Measurements from ENCODE around the gene RAPGEF4. TPM values are rescaled to one million over a fixed set of nuclear protein-coding genes. Genes with fewer than 3 reads are reported as not detected.
A peak's percentile ranks its signal among the peaks of the same experiment; 100 is the strongest.

RAPGEF4 gene
- polyA plus RNA-seq, 3 donors, result not detected

DNA sequence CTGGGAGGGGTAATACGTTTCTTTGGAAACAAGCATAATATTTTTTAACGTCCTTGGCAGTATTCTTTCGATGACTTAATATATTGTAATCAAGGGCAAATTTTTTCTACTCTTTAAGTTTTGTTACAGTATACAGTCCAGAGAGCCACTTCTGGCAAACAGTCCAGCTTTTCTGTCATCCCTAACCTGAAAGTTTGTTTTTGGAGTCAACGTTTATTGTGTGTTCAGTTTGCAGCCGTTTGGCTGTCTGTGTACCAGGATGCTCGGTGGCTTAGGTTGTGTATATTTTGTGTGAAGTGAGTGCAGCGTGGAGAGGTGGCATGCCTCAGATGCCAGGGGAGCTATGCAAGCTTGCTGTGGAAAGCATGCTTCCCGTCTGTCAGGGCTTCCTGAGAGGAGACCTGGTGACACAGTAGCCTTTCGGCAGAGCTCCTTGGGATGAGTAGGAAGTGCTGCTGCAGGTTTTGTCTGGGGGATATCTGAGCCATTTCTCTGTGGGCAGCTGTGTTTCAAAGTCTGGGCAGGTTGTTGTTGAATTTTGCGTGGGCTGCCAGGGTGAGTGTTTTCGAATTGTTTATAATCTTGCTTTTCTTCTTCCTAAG, 354.7 kb downstream of the RAPGEF4 start:
- Mint-ChIP-seq H3K27ac (peak overlapping the region in 2 of 7 donors; percentile 2 to 3), H3K9me3 (no peaks in the 10 kb centered on the region), H3K36me3 (peaks cover 37 to 39% of the 10 kb centered on the region in 2 donors), H3K27me3 (ENCODE audit: low read depth in 3 of 3) (no peaks in the 10 kb centered on the region), H3K4me3 (no peak overlapping the region), H3K4me1 (peaks cover 3% of the 10 kb centered on the region)
- Histone ChIP-seq H3K4me1 (ENCODE audit: control insufficient read depth in 1 of 2, insufficient read depth in 2 of 2, low read length in 2 of 2) (no peaks in the 10 kb centered on the region), H3K9me3 (replicated peaks in 1 of 2; ENCODE audit: control insufficient read depth in 1 of 2, insufficient read depth in 1 of 2, low read length in 2 of 2) (no peaks in the 10 kb centered on the region), H3K36me3 (replicated peaks in 1 of 2; ENCODE audit: control insufficient read depth in 1 of 2, insufficient read depth in 2 of 2, low read length in 2 of 2) (peaks cover 18 to 53% of the 10 kb centered on the region in 2 donors), H3K9ac (ENCODE audit: insufficient read depth, low read length, poor library complexity, severe bottlenecking) (no peak overlapping the region), H3K4me2 (replicated peaks; ENCODE audit: extremely low read depth, low read length, poor library complexity, severe bottlenecking) (no peak overlapping the region), H3K79me2 (ENCODE audit: insufficient read depth, low read length) (peaks cover 47% of the 10 kb centered on the region), H3K4me3 (replicated peaks in 1 of 3; ENCODE audit: low read depth in 2 of 3, low read length in 3 of 3) (no peak overlapping the region), H3K27ac (ENCODE audit: low read depth in 1 of 2, low read length in 2 of 2) (no peak overlapping the region), H4K20me1 (ENCODE audit: insufficient read depth, low read length) (peaks cover 57% of the 10 kb centered on the region), H2AFZ (ENCODE audit: insufficient read depth, low read depth, low read length, poor library complexity, severe bottlenecking) (no peak overlapping the region), H3K27me3 (ENCODE audit: control insufficient read depth in 2 of 2, insufficient read depth in 2 of 2, low read length in 2 of 2) (no peaks in the 10 kb centered on the region)
- TF ChIP-seq, protein P1, sequence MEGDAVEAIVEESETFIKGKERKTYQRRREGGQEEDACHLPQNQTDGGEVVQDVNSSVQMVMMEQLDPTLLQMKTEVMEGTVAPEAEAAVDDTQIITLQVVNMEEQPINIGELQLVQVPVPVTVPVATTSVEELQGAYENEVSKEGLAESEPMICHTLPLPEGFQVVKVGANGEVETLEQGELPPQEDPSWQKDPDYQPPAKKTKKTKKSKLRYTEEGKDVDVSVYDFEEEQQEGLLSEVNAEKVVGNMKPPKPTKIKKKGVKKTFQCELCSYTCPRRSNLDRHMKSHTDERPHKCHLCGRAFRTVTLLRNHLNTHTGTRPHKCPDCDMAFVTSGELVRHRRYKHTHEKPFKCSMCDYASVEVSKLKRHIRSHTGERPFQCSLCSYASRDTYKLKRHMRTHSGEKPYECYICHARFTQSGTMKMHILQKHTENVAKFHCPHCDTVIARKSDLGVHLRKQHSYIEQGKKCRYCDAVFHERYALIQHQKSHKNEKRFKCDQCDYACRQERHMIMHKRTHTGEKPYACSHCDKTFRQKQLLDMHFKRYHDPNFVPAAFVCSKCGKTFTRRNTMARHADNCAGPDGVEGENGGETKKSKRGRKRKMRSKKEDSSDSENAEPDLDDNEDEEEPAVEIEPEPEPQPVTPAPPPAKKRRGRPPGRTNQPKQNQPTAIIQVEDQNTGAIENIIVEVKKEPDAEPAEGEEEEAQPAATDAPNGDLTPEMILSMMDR (IDR thresholded peaks at IDR 0.05), result no peak
- DNase-seq, result no peak
- intact Hi-C loops (cut with micrococcal nuclease), result no loop called here
- WGBS (ENCODE audit: insufficient coverage), result 84% methylated on average over 8 of the region's 11 CpGs

GRCh38 chr2:173090973-173091660, 355.5 kb downstream of the RAPGEF4 start:
- H3K79me2 ChIP-seq (ENCODE audit: insufficient read depth, low read length), result peaks cover 40% of the 10 kb centered on the region
- H3K36me3 ChIP-seq (replicated peaks in 1 of 2; ENCODE audit: control insufficient read depth in 1 of 2, insufficient read depth in 2 of 2, low read length in 2 of 2), result peaks cover 18 to 61% of the 10 kb centered on the region in 2 donors
- H3K9me3 ChIP-seq (replicated peaks in 1 of 2; ENCODE audit: control insufficient read depth in 1 of 2, insufficient read depth in 1 of 2, low read length in 2 of 2), result no peaks in the 10 kb centered on the region
- intact Hi-C loops (cut with micrococcal nuclease), result no loop called here
- H3K4me3 Mint-ChIP-seq, result no peak overlapping the region
- no peak overlapping the region for H3K27ac Mint-ChIP-seq
- H3K4me1 ChIP-seq (ENCODE audit: control insufficient read depth in 1 of 2, insufficient read depth in 2 of 2, low read length in 2 of 2), result no peaks in the 10 kb centered on the region
- no peaks in the 10 kb centered on the region for H3K9me3 Mint-ChIP-seq
- TF ChIP-seq, protein P1 (IDR thresholded peaks at IDR 0.05), result no peak
- H3K27me3 ChIP-seq (ENCODE audit: control insufficient read depth in 2 of 2, insufficient read depth in 2 of 2, low read length in 2 of 2), result no peaks in the 10 kb centered on the region
- H3K9ac ChIP-seq (ENCODE audit: insufficient read depth, low read length, poor library complexity, severe bottlenecking), result no peak overlapping the region
- H3K4me2 ChIP-seq (replicated peaks; ENCODE audit: extremely low read depth, low read length, poor library complexity, severe bottlenecking), result no peak overlapping the region
- H2AFZ ChIP-seq (ENCODE audit: insufficient read depth, low read depth, low read length, poor library complexity, severe bottlenecking), result no peak overlapping the region
- H3K4me3 ChIP-seq (replicated peaks in 1 of 3; ENCODE audit: low read depth in 2 of 3, low read length in 3 of 3), result no peak overlapping the region
- WGBS (ENCODE audit: insufficient coverage), result 84% methylated on average over 8 of the region's 10 CpGs
- no peak overlapping the region for H3K27ac ChIP-seq (ENCODE audit: low read depth in 1 of 2, low read length in 2 of 2)
- peaks cover 37 to 44% of the 10 kb centered on the region in 2 donors for H3K36me3 Mint-ChIP-seq
- peaks cover 3% of the 10 kb centered on the region for H3K4me1 Mint-ChIP-seq
- peaks cover 53% of the 10 kb centered on the region for H4K20me1 ChIP-seq (ENCODE audit: insufficient read depth, low read length)
- DNase-seq, result no peak
- H3K27me3 Mint-ChIP-seq (ENCODE audit: low read depth in 3 of 3), result no peaks in the 10 kb centered on the region
